ENCODE results near the gene SLC9C1. TPM values are rescaled to one million over a fixed set of nuclear protein-coding genes. Genes with fewer than 3 reads are reported as not detected.

The SLC9C1 gene
- total and polyA plus RNA-seq, 7 donors, result 0.01 to 0.32 (median 0.17) TPM; not detected in 2

DNA sequence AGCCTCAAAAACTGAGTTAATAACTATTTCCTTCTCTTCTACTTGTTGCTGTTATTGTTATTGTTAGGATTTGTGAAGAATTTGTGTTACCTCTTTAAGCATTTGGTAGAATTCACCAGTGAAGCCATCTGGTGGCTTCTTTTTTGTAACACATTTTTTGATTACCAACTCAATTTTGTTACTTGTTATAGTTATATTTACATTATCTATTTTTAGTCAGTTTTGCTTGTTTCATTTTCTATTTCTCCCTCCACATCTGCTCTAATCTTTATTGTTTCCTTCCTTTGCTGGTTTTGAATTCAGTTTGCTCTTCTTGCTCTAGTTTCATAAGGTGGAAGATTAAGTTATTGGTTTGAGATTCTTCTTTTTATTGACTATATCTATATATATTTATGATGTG is 3.7 kb upstream of the SLC9C1 start:
- intact Hi-C loops (cut with DNase I), result loop anchor here in 1 of 2 donors (5.0 kb wide), 1 partner anchor 225 kb away; no protein-coding TSS in a partner anchor
- no peak overlapping the region for H3K4me3 ChIP-seq
- no peaks in the 10 kb centered on the region for H3K27me3 ChIP-seq (ENCODE audit: insufficient read depth in 3 of 3, low read length in 2 of 3)
- TF ChIP-seq, protein P1, sequence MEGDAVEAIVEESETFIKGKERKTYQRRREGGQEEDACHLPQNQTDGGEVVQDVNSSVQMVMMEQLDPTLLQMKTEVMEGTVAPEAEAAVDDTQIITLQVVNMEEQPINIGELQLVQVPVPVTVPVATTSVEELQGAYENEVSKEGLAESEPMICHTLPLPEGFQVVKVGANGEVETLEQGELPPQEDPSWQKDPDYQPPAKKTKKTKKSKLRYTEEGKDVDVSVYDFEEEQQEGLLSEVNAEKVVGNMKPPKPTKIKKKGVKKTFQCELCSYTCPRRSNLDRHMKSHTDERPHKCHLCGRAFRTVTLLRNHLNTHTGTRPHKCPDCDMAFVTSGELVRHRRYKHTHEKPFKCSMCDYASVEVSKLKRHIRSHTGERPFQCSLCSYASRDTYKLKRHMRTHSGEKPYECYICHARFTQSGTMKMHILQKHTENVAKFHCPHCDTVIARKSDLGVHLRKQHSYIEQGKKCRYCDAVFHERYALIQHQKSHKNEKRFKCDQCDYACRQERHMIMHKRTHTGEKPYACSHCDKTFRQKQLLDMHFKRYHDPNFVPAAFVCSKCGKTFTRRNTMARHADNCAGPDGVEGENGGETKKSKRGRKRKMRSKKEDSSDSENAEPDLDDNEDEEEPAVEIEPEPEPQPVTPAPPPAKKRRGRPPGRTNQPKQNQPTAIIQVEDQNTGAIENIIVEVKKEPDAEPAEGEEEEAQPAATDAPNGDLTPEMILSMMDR (IDR thresholded peaks at IDR 0.05), result no peak
- no peak overlapping the region for H3K27ac ChIP-seq
- no peaks in the 10 kb centered on the region for H3K4me1 ChIP-seq
- no peak for DNase-seq
- H3K36me3 ChIP-seq (ENCODE audit: insufficient read depth in 1 of 2, low read depth in 1 of 2), result no peaks in the 10 kb centered on the region
- ATAC-seq, result no peak
- no peaks in the 10 kb centered on the region for H3K9me3 ChIP-seq

DNA sequence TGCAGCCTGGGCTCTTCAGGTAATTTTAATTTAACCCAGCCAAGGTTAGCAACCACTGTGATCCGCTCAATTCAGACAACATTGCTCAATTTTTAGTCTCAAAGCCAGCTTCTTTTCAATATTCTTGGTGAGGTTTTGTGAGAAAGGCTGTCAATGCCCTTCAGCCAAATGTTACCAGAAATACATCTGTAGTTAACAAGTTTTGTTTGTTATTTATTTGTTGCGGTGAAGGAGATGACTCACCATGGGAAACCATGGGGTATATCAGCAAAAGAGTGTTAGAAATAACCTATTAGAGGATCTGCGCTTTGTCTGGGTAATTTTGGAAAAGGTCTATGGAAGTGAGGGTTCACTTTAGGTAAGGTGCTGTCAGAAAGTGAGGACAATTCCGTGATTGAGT is 5.0 kb downstream of the SLC9C1 start:
- H3K4me3 ChIP-seq, result no peak overlapping the region
- DNase-seq (no peak), ATAC-seq (no peak)
- no peaks in the 10 kb centered on the region for H3K36me3 ChIP-seq (ENCODE audit: insufficient read depth in 1 of 2, low read depth in 1 of 2)
- H3K9me3 ChIP-seq, result no peaks in the 10 kb centered on the region
- no peaks in the 10 kb centered on the region for H3K27me3 ChIP-seq (ENCODE audit: insufficient read depth in 3 of 3, low read length in 2 of 3)
- intact Hi-C loops (cut with DNase I), result no loop called here
- H3K27ac ChIP-seq, result no peak overlapping the region
- 86 to 95% (median 91%) methylated on average over 4 of the region's 4 CpGs for WGBS, 3 donors
- no peaks in the 10 kb centered on the region for H3K4me1 ChIP-seq
- TF ChIP-seq, protein P1 (IDR thresholded peaks at IDR 0.05), result no peak

DNA sequence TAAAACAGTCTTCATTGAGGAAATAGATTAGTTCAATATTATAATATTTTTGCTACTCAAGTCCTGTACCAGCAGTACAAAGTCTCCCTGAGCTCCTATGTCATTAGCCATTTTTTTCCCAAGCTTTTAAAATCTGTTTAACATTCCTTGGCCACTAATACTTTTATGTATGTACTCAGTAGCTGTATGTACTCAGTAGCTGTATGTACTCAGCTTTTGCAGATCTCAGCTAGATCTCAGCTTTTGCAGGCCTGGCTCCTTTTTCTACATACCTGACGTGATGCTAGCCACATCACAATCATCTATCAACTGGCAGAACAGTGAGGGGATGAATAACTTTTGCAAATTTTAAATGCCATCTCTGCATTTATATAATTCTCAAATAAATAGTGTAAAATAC is 13.8 kb downstream of the SLC9C1 start:
- intact Hi-C loops (cut with DNase I), result no loop called here
- Histone ChIP-seq H3K36me3 (ENCODE audit: insufficient read depth in 1 of 2, low read depth in 1 of 2) (no peaks in the 10 kb centered on the region), H3K4me3 (no peak overlapping the region), H3K9me3 (no peaks in the 10 kb centered on the region), H3K27ac (no peak overlapping the region), H3K4me1 (no peaks in the 10 kb centered on the region), H3K27me3 (ENCODE audit: insufficient read depth in 3 of 3, low read length in 2 of 3) (no peaks in the 10 kb centered on the region)
- 85 to 91% (median 88%) methylated on average over 1 of the region's 1 CpG for WGBS, 3 donors
- ATAC-seq, result no peak
- TF ChIP-seq, protein P1 (IDR thresholded peaks at IDR 0.05), result no peak
- no peak for DNase-seq

DNA sequence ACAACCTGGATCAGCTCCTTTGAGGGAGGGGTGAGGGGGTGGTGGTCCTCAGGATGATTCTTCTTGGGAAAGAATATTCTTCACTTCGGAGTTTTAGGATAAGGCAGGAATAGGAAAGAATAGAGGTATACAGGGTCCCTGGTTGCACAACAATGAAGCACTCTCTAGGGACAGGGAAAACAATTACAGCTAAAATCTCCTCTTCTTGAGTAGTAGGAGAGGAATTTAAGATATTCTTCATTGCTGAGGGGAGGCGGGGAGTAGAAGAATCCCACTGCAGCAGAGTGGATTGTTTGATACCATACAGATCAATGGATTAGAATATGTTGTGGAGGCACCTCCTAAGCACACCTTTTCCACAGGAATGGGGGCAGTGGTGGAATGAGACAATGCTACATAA is 20.5 kb downstream of the SLC9C1 start:
- Histone ChIP-seq H3K4me1 (no peaks in the 10 kb centered on the region), H3K27me3 (ENCODE audit: insufficient read depth in 3 of 3, low read length in 2 of 3) (no peaks in the 10 kb centered on the region), H3K36me3 (ENCODE audit: insufficient read depth in 1 of 2, low read depth in 1 of 2) (no peaks in the 10 kb centered on the region), H3K9me3 (no peaks in the 10 kb centered on the region), H3K4me3 (no peak overlapping the region), H3K27ac (no peak overlapping the region)
- WGBS, 3 donors, result 84 to 87% (median 87%) methylated on average over 2 of the region's 2 CpGs
- ATAC-seq (no peak), DNase-seq (no peak)
- TF ChIP-seq, protein P1 (IDR thresholded peaks at IDR 0.05), result no peak
- intact Hi-C loops (cut with DNase I), result no loop called here

DNA sequence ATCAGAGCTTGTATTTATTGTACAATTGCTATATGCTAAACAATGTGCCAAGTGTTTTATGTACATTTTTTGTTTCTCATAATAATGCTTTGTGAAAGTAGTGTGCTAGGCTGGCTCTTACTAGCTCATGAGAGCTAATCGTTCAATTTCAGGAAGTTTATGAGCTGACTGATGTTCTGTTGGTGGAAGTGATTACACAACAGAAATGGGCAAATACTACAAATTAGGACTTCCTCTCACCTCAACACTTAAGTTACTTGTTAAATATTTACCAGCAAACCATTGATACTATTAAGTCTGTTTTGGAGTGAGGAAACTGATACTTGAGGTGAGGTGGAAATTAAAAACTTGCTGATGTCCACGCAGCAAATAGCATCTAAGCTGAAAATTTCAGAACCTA is 32.3 kb downstream of the SLC9C1 start:
- no peak overlapping the region for H3K27ac ChIP-seq
- intact Hi-C loops (cut with DNase I), result no loop called here
- 78 to 79% (median 79%) methylated on average over 2 of the region's 2 CpGs for WGBS, 3 donors
- no peak for ATAC-seq
- TF ChIP-seq, protein P1 (IDR thresholded peaks at IDR 0.05), result no peak
- H3K36me3 ChIP-seq (ENCODE audit: insufficient read depth in 1 of 2, low read depth in 1 of 2), result no peaks in the 10 kb centered on the region
- H3K4me1 ChIP-seq, result no peaks in the 10 kb centered on the region
- no peak for DNase-seq
- H3K4me3 ChIP-seq, result no peak overlapping the region
- no peaks in the 10 kb centered on the region for H3K9me3 ChIP-seq
- no peaks in the 10 kb centered on the region for H3K27me3 ChIP-seq (ENCODE audit: insufficient read depth in 3 of 3, low read length in 2 of 3)
